Neutrophil (primary cell): ENCODE measurements around the gene BTBD9.

Source experiments
- H3K27ac ChIP-seq: fragments of 200-600 bp; sonication (generic); 2 replicates; pipeline ENCODE4 v1.5.1; 2016; ENCODE audit warnings: mild to moderate bottlenecking, moderate library complexity
- H3K27me3 ChIP-seq: fragments of 200-600 bp; sonication (generic); 2 replicates; pipeline ENCODE4 v1.6.0; 2016; ENCODE audit warnings: mild to moderate bottlenecking
- H3K36me3 ChIP-seq: fragments of 200-600 bp; sonication (generic); 2 replicates; pipeline ENCODE4 v1.5.1; 2017
- H3K4me1 ChIP-seq, 2 experiments: fragments of 200-600 bp in 1 of 2; sonication (generic) in 1 of 2; 1 replicate in 1 of 2; 2 replicates in 1 of 2; pipeline versions ENCODE4 v1.5.1 to v1.6.1; 2013 to 2016; ENCODE audit warnings: low read depth in 1 of 2, low read length in 1 of 2, mild to moderate bottlenecking in 1 of 2, moderate library complexity in 1 of 2; ENCODE audit not compliant: control insufficient read depth in 1 of 2, insufficient read depth in 1 of 2
- H3K4me3 ChIP-seq, 2 experiments: fragments of 200-600 bp in 1 of 2; sonication (generic) in 1 of 2; 1 replicate in 1 of 2; 2 replicates in 1 of 2; pipeline ENCODE4 v1.5.1; 2013 to 2016; ENCODE audit warnings: low read depth in 1 of 2, low read length in 1 of 2, mild to moderate bottlenecking in 1 of 2, moderate library complexity in 1 of 2
- H3K9me3 ChIP-seq: fragments of 200-600 bp; sonication (generic); 2 replicates; pipeline ENCODE4 v1.5.1; 2016
- TF ChIP-seq, protein P1 (sequence below): fragments of 200-600 bp; sonication (generic); IDR thresholded peaks from 2 replicates; pipeline ENCODE4 v1.5.1; 2016; ENCODE audit warnings: antibody characterized with exemption

The BTBD9 gene

DNA sequence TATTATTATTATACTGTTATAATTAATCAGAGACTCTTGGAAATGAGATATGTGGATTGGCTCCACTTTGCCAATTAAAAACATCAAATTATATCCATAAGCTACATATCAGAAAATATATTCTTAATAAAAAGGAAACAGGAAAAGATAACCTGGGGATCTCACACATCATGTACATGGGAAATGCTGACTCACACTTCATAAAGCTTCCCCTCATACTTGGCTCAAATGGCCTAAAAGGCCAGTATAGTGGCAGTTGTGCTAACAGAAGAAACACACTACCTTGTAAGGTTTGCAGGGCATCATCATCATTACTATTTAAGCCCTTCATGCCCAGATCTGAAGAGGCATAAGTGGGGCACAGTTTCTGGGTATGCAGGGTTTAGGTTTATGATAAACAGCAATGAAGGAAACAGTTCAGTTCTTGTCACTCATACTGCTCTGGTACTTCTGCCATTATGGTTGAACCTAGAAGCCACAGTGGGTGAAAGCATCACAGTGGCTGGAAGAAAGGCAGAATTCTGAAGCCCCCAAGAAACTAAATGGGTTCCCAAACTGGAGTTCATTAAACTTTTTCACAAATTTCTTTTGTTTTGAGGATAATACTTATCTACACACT, 60.6 kb downstream of the BTBD9 start:
- Histone ChIP-seq H3K9me3 (no peaks in the 10 kb centered on the region), H3K4me3 (no peak overlapping the region), H3K36me3 (peaks cover 20% of the 10 kb centered on the region), H3K27ac (no peak overlapping the region), H3K27me3 (no peaks in the 10 kb centered on the region), H3K4me1 (no peaks in the 10 kb centered on the region)
- TF ChIP-seq, protein P1, sequence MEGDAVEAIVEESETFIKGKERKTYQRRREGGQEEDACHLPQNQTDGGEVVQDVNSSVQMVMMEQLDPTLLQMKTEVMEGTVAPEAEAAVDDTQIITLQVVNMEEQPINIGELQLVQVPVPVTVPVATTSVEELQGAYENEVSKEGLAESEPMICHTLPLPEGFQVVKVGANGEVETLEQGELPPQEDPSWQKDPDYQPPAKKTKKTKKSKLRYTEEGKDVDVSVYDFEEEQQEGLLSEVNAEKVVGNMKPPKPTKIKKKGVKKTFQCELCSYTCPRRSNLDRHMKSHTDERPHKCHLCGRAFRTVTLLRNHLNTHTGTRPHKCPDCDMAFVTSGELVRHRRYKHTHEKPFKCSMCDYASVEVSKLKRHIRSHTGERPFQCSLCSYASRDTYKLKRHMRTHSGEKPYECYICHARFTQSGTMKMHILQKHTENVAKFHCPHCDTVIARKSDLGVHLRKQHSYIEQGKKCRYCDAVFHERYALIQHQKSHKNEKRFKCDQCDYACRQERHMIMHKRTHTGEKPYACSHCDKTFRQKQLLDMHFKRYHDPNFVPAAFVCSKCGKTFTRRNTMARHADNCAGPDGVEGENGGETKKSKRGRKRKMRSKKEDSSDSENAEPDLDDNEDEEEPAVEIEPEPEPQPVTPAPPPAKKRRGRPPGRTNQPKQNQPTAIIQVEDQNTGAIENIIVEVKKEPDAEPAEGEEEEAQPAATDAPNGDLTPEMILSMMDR: no peak

DNA sequence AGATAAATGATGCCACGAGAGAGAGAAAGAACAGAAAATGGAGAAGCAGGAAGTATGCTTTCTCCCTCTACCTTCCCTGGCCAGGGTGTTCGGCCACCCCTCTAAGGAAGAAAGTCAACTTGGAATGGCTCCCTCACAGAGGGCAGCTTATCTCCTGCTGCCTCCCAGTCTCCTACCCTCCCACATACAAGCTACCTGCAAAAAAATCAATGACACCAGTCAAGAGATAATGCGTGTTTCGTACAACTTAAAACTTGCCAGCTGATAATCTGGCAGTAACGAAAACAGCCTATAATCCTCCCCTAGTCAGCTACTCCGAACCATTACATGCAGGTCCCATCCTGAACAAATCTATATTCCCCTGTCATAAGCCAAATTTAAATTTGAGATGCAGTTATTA, 61.7 kb downstream of the BTBD9 start:
- no peak overlapping the region for H3K27ac ChIP-seq
- H3K27me3 ChIP-seq: no peaks in the 10 kb centered on the region
- H3K4me1 ChIP-seq: no peaks in the 10 kb centered on the region
- TF ChIP-seq, protein P1: no peak
- no peak overlapping the region for H3K4me3 ChIP-seq
- H3K9me3 ChIP-seq: no peaks in the 10 kb centered on the region
- H3K36me3 ChIP-seq: peaks cover 20% of the 10 kb centered on the region

DNA sequence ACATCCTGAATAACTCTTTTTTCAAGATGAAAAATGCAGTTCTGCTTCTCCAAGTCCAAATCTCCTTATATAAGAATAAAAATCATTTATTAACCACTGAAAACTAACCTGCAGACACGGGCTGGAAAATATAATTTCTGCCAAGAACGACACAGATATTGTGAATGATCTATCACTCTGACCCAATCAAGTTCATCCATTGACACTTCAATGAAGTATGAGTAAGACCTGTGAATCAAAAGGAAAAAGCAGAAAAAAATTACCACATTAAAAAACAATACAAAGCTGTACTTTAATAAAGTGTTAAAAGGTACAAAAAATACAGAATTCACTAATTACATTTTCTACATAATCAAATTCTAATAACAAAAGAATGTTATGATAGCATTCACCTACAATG, 62.2 kb downstream of the BTBD9 start:
- no peaks in the 10 kb centered on the region for H3K4me1 ChIP-seq
- H3K27me3 ChIP-seq: no peaks in the 10 kb centered on the region
- peaks cover 20% of the 10 kb centered on the region for H3K36me3 ChIP-seq
- TF ChIP-seq, protein P1: no peak
- no peak overlapping the region for H3K27ac ChIP-seq
- H3K9me3 ChIP-seq: no peaks in the 10 kb centered on the region
- no peak overlapping the region for H3K4me3 ChIP-seq

DNA sequence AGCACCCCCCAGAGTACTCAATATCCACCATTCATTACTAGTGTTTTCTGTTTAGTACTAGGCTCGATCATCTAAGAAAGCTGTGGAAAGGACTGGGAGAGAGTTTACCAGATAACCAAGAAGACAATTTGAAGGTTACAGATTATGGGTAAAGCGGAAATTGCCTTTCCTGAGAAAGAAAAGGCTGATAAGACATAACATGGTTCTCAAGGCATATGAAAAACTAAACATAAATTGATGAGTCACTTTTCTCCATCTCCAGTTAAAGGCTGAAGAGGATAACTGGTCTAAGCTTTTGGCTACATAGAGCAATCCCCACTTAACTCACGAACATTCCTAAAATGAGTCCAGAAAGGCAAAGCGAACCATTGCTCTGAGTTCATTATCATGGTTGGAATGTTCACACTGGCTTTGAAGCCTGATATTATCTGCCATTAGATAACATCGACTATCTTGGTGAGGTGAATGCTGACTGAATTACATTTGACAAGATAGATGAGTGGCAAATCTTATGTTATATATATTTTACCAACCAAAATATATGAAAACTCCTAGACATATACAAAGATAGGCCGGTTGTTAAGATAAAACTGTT, 65.8 kb downstream of the BTBD9 start:
- Histone ChIP-seq H3K36me3 (peaks cover 6% of the 10 kb centered on the region), H3K4me3 (no peak overlapping the region), H3K9me3 (no peaks in the 10 kb centered on the region), H3K27ac (no peak overlapping the region), H3K4me1 (no peaks in the 10 kb centered on the region), H3K27me3 (no peaks in the 10 kb centered on the region)
- TF ChIP-seq, protein P1: no peak

DNA sequence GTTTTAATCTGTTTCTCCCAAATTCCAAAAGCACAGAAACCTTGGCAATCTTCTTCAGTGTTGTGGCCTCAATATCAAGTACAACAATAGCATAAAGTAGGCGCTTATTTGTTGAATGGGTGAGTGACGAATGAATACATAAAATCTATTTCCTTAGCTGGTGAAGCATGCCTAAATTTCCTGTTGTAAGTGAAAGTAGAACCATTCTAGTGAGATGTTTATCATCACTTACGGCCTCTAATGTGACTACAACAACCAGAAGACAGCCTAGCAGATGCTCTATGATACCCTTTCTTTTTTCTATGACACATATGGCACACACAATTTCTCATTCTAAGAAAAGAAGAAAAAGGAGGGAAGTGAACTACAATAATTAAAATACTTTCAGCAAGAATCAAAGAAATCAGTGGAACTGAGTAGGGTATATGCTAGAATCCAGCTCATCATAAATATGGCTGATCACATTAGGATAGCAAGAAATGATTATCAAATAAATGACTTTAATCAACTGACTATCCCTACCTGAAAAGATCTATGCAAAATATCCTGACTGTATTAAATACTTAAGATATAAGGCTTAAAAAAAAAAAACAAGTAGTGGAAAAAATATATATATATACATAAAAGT, 67.4 kb downstream of the BTBD9 start:
- H3K36me3 ChIP-seq: peaks cover 4% of the 10 kb centered on the region
- H3K27ac ChIP-seq: no peak overlapping the region
- no peaks in the 10 kb centered on the region for H3K9me3 ChIP-seq
- no peak overlapping the region for H3K4me3 ChIP-seq
- TF ChIP-seq, protein P1: no peak
- H3K27me3 ChIP-seq: no peaks in the 10 kb centered on the region
- no peaks in the 10 kb centered on the region for H3K4me1 ChIP-seq
